OCI-LY1 (cell line): Measurements from ENCODE around the gene MYH14.
"Not testable (repeated sequence)": the region's sequence is repeated elsewhere in the genome, so short reads cannot be mapped to it uniquely, and the experiment has no call there.

Source experiments
- H2AFZ ChIP-seq: fragments of 200-600 bp; sonication (generic), shearing (Covaris generic); 2 replicates; pipeline ENCODE4 v1.6.0; 2014; ENCODE audit warnings: antibody characterized with exemption, mild to moderate bottlenecking, low read length
- H3F3A ChIP-seq: fragments of 200-600 bp; sonication (generic), shearing (Covaris generic); 2 replicates; pipeline ENCODE4 v1.6.0; 2014; ENCODE audit warnings: mild to moderate bottlenecking, antibody characterized with exemption, low read length, moderate library complexity; ENCODE audit not compliant: insufficient read depth
- H3K27ac ChIP-seq: fragments of 200-600 bp; sonication (generic); 2 replicates; pipeline ENCODE4 v1.5.1; 2014; ENCODE audit warnings: low read length, mixed run types, mild to moderate bottlenecking, low read depth; ENCODE audit not compliant: poor library complexity, severe bottlenecking
- H3K27me3 ChIP-seq: fragments of 200-600 bp; sonication (generic); 2 replicates; pipeline ENCODE4 v1.6.0; 2014; ENCODE audit warnings: antibody characterized with exemption, mild to moderate bottlenecking, low read length, moderate library complexity; ENCODE audit not compliant: insufficient read depth
- H3K36me3 ChIP-seq: fragments of 200-600 bp; sonication (generic); 2 replicates; pipeline ENCODE4 v1.6.1; 2014; ENCODE audit warnings: mild to moderate bottlenecking, antibody characterized with exemption, low read length, moderate library complexity, mixed read lengths; ENCODE audit not compliant: insufficient read depth
- H3K4me1 ChIP-seq: fragments of 200-600 bp; sonication (generic); 2 replicates; pipeline ENCODE4 v1.5.1; 2014; ENCODE audit warnings: mild to moderate bottlenecking, low read length, moderate library complexity; ENCODE audit not compliant: insufficient read depth, severe bottlenecking
- H3K4me2 ChIP-seq: fragments of 200-600 bp; sonication (generic), shearing (Covaris generic); 2 replicates; pipeline ENCODE4 v1.6.1; 2014; ENCODE audit warnings: low read length
- H3K4me3 ChIP-seq: fragments of 200-600 bp; sonication (generic); 2 replicates; pipeline ENCODE4 v1.5.1; 2014; ENCODE audit warnings: low read length, low read depth, mild to moderate bottlenecking, mixed read lengths; ENCODE audit not compliant: poor library complexity, severe bottlenecking
- H3K79me2 ChIP-seq: fragments of 200-600 bp; shearing (Covaris generic); 2 replicates; pipeline ENCODE4 v1.6.1; 2016; ENCODE audit warnings: mixed run types, low read length, mixed read lengths; ENCODE audit not compliant: insufficient read depth
- H3K9ac ChIP-seq: fragments of 200-600 bp; sonication (generic), shearing (Covaris generic); 2 replicates; pipeline ENCODE4 v1.6.1; 2014; ENCODE audit warnings: mild to moderate bottlenecking, low read length, mixed read lengths
- H3K9me2 ChIP-seq: fragments of 200-600 bp; sonication (generic), shearing (Covaris generic); 2 replicates; pipeline ENCODE4 v1.6.1; 2014; ENCODE audit warnings: low read depth, mild to moderate bottlenecking, low read length, mixed read lengths
- H3K9me3 ChIP-seq: fragments of 200-600 bp; shearing (Covaris generic); 2 replicates; pipeline ENCODE4 v1.6.1; 2014; ENCODE audit warnings: low read length, mixed read lengths
- H4K20me1 ChIP-seq: fragments of 200-600 bp; sonication (generic), shearing (Covaris generic); 2 replicates; pipeline ENCODE4 v1.6.0; 2016; ENCODE audit warnings: mild to moderate bottlenecking, low read length; ENCODE audit not compliant: insufficient read depth
- CTCF ChIP-seq: fragments of 200-600 bp; sonication (generic), shearing (Covaris generic); IDR thresholded peaks from 2 replicates; pipeline ENCODE4 v1.5.1; 2017; ENCODE audit warnings: mild to moderate bottlenecking, antibody characterized with exemption, low read length, moderate library complexity, mixed read lengths
- EZH2 ChIP-seq: fragments of 200-600 bp; sonication (generic), shearing (Covaris generic); IDR thresholded peaks from 2 replicates; pipeline ENCODE4 v1.8.0; 2017; ENCODE audit warnings: borderline replicate concordance, mixed run types, mild to moderate bottlenecking, antibody characterized with exemption, low read length, moderate library complexity, mixed read lengths

MYH14 gene

GRCh38 chr19:50226536-50226935 is 23.1 kb downstream of the MYH14 start:
- Histone ChIP-seq H3K4me2 (no peak overlapping the region), H4K20me1 (no peaks in the 10 kb centered on the region), H2AFZ (no peak overlapping the region), H3K36me3 (no peaks in the 10 kb centered on the region), H3K27me3 (no peaks in the 10 kb centered on the region; the same call in 1 of the 2 replicates), H3K9me2 (no peaks in the 10 kb centered on the region), H3K79me2 (no peaks in the 10 kb centered on the region), H3K27ac (no peak overlapping the region), H3F3A (no peaks in the 10 kb centered on the region), H3K9ac (no peak overlapping the region), H3K4me3 (no peak overlapping the region), H3K4me1 (no peaks in the 10 kb centered on the region), H3K9me3 (no peaks in the 10 kb centered on the region)
- TF ChIP-seq CTCF (no peak), EZH2 (no peak)

GRCh38 chr19:50228153-50228552 is 24.7 kb downstream of the MYH14 start:
- not testable (repeated sequence) for H3F3A ChIP-seq, H3K9me3 ChIP-seq, H3K36me3 ChIP-seq, H3K9ac ChIP-seq, H4K20me1 ChIP-seq, H3K27me3 ChIP-seq, H3K79me2 ChIP-seq, H3K27ac ChIP-seq, H2AFZ ChIP-seq, H3K4me3 ChIP-seq, H3K4me1 ChIP-seq, H3K9me2 ChIP-seq, H3K4me2 ChIP-seq

- H3K9me2 ChIP-seq, result no peaks in the 10 kb centered on the region
- H3K27me3 ChIP-seq, result no peaks in the 10 kb centered on the region
- H3K9me3 ChIP-seq, result no peaks in the 10 kb centered on the region
- no peak for TF ChIP-seq EZH2
- peak; percentile 8; the same call in 1 of the 2 replicates for TF ChIP-seq CTCF
- no peak overlapping the region for H3K4me3 ChIP-seq
- no peak overlapping the region for H3K4me2 ChIP-seq
- H4K20me1 ChIP-seq, result no peaks in the 10 kb centered on the region
- no peaks in the 10 kb centered on the region for H3K36me3 ChIP-seq
- no peaks in the 10 kb centered on the region for H3K79me2 ChIP-seq
- H2AFZ ChIP-seq, result no peak overlapping the region
- H3F3A ChIP-seq, result no peaks in the 10 kb centered on the region
- H3K27ac ChIP-seq, result no peak overlapping the region
- no peaks in the 10 kb centered on the region for H3K4me1 ChIP-seq
- H3K9ac ChIP-seq, result no peak overlapping the region
Measured at GRCh38 chr19:50230379-50231351, 27.2 kb downstream of the MYH14 start.

- H3K4me3 ChIP-seq, H2AFZ ChIP-seq, H3K36me3 ChIP-seq, H3K4me2 ChIP-seq, H3F3A ChIP-seq, H3K9me2 ChIP-seq, H3K79me2 ChIP-seq, H3K27ac ChIP-seq, H3K27me3 ChIP-seq, H3K4me1 ChIP-seq, H3K9me3 ChIP-seq, H3K9ac ChIP-seq, H4K20me1 ChIP-seq: not testable (repeated sequence)
Measured at GRCh38 chr19:50231417-50231816, 28.0 kb downstream of the MYH14 start.
